T-helper 2 cell treated with Interferon-gamma antibody and Interleukin-4, amounts not matched to agents 5 μg/mL and 100 μg/mL, for 36 hours (primary cell): ENCODE results near the gene DBNDD1.

ENCODE experiments used
- DNase-seq: peaks from one replicate; pipeline ENCODE4 v3.0.0; 2021; ENCODE audit warnings: low spot score
- H3K27ac Mint-ChIP-seq: one replicate; pipeline ENCODE4 v1.8.0; 2021; ENCODE audit warnings: mild to moderate bottlenecking, mixed read lengths
- H3K27me3 Mint-ChIP-seq: one replicate; pipeline ENCODE4 v1.8.0; 2021; ENCODE audit warnings: low read depth, mixed read lengths
- H3K36me3 Mint-ChIP-seq: one replicate; pipeline ENCODE4 v1.8.0; 2021; ENCODE audit warnings: low read depth, mixed read lengths
- H3K4me1 Mint-ChIP-seq: one replicate; pipeline ENCODE4 v1.8.0; 2021; ENCODE audit warnings: low read depth, mixed read lengths
- H3K4me3 Mint-ChIP-seq: one replicate; pipeline ENCODE4 v1.8.0; 2022; ENCODE audit warnings: mild to moderate bottlenecking, moderate library complexity, mixed read lengths
- H3K9me3 Mint-ChIP-seq: one replicate; pipeline ENCODE4 v1.8.0; 2021; ENCODE audit warnings: mixed read lengths

DBNDD1 gene

DNA sequence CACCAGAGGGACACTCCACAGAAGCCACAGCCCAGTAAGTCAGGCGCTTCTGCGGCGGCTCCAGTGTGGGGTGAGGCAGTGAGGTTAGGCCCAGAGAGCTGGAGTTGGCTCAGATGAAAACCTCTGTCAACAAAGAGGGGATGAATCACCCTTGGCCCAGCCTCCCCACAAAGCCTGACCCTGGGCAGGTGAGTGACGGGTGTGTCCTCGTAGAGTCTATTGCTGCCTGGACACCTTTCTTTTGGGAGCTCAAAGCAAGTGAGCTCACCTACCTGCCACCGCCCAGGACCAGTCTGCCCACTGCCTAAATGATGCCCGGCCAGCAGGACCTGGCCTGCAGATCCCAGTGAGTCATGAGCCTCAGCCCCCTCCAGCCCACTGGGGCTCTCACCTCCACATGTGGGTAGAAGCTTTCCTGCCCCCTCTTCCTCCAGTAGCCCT, 24.9 kb upstream of the DBNDD1 start:
- Mint-ChIP-seq H3K9me3 (no peaks in the 10 kb centered on the region), H3K27ac (no peak overlapping the region), H3K27me3 (peaks cover 10% of the 10 kb centered on the region), H3K36me3 (no peaks in the 10 kb centered on the region), H3K4me3 (no peak overlapping the region), H3K4me1 (no peaks in the 10 kb centered on the region)
- no peak for DNase-seq

DNA sequence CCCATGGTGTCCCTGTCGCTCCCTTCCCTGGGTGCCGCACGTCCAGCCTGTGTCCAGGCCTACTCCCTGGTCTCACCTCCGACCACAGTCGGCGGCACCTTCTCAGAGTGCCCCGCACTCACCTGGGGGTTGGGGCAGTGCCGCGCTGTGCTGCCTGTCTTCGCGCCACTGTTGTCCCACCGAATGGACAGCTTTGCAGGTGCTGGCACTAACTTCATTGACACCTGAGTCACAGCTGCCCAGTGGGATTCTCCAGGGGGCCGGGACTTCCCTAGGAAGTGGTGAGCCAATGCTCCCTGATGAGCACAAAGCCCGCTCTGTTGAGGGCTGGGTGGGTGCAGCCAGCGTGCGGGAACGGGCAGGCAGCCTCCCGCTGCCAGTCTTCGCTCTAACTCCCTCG, 24.3 kb upstream of the DBNDD1 start:
- no peaks in the 10 kb centered on the region for H3K9me3 Mint-ChIP-seq
- no peak overlapping the region for H3K27ac Mint-ChIP-seq
- no peaks in the 10 kb centered on the region for H3K4me1 Mint-ChIP-seq
- DNase-seq = no peak
- H3K36me3 Mint-ChIP-seq = no peaks in the 10 kb centered on the region
- H3K4me3 Mint-ChIP-seq = no peak overlapping the region
- H3K27me3 Mint-ChIP-seq = peaks cover 5% of the 10 kb centered on the region

- no peak for DNase-seq
- Mint-ChIP-seq H3K27ac (no peak overlapping the region), H3K36me3 (no peaks in the 10 kb centered on the region), H3K4me1 (no peaks in the 10 kb centered on the region), H3K4me3 (no peak overlapping the region), H3K27me3 (peaks cover 5% of the 10 kb centered on the region), H3K9me3 (no peaks in the 10 kb centered on the region)
Observed at GRCh38 chr16:90042946-90043514, 23.8 kb upstream of the DBNDD1 start.

DNA sequence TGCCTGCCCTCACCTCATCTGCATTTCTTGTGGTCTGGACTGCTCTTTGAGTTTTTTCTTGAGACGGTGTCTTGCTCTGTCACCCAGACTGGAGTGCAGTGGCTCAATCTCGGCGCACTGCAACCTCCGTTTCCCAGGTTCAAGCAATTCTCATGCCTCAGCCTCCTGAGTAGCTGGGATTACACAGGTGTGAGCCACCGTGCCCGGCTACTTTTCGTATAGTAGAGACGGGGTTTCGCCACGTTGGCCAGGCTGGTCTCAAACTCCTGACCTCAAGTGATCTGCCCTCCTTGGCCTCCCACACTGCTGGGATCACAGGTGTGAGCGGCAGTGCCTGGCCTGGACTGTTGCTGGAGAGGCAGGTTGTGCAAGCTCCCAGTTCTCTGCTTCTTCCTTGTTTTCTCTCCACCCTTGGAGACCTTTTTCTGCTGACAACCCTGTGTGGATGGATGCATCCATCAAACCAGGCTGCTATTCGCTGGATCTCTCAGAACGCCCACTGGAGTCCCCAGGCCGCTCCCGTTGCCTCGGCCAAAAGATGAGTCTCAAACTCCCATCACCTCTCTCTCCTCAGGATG, 22.7 kb upstream of the DBNDD1 start:
- Mint-ChIP-seq H3K36me3 (no peaks in the 10 kb centered on the region), H3K9me3 (no peaks in the 10 kb centered on the region), H3K4me3 (no peak overlapping the region), H3K27me3 (peaks cover 5% of the 10 kb centered on the region), H3K4me1 (no peaks in the 10 kb centered on the region), H3K27ac (no peak overlapping the region)
- no peak for DNase-seq

DNA sequence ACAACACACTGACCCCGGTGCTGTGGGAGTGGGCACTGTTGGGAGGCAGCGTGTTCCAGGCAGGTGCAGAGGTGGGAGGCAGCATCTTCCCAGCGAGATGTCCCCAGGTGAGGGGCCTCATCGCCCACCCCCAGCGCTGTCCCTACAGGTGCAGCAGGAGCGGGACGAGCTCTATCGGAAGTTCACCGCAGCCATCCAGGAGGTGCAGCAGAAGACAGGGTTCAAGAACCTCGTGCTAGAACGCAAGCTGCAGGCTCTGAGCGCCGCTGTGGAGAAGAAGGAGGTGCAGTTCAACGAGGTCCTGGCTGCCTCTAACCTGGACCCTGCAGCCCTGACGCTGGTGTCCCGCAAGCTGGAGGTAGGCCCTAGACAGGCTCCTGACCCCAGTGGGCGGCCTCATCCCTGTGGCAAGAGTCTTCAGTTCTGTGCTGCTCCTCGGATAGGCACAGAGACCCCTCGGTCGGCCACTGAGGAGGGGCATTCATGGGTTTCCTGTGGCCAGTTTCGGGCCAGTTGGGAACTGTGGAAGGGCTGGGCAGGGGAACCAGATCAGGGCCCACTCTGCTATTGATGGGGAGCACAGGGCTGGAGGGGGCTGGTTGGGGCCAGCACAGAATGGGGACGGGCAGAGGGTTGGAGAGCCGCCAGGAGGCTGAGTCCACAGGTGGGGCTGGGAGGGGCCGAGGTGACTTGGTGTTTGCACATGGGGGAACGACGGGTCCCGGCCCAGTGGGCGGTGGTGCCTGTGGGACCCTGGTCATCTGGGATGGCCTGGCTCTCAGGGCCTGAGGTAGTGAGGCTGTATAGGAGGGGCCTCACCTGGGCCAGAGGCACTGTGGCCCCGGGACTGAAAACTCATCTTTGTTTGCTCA, 21.1 kb upstream of the DBNDD1 start:
- Mint-ChIP-seq H3K27ac (no peak overlapping the region), H3K4me3 (no peak overlapping the region), H3K4me1 (no peaks in the 10 kb centered on the region), H3K36me3 (no peaks in the 10 kb centered on the region), H3K9me3 (no peaks in the 10 kb centered on the region), H3K27me3 (no peaks in the 10 kb centered on the region)
- DNase-seq = no peak

DNA sequence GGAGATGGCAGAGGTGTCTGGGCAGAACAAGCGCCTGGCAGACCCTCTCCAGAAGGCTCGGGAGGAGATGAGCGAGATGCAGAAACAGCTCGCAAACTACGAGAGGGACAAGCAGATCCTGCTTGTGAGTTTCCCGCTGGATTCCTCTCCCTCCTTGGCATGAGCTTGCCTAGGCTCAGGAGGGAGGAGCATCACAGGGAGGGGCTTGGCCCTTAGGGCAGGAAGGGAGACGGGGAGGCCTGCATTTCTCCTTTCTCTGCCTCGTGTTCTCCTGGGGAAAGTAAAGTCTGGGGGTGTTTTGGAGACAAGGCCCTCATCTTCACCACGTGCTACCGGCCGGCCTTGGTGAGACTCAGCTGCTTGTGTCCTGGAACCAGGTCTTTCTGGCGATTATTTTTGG, 18.0 kb upstream of the DBNDD1 start:
- no peak overlapping the region for H3K27ac Mint-ChIP-seq
- H3K27me3 Mint-ChIP-seq = no peaks in the 10 kb centered on the region
- H3K9me3 Mint-ChIP-seq = no peaks in the 10 kb centered on the region
- DNase-seq = no peak
- H3K4me3 Mint-ChIP-seq = no peak overlapping the region
- H3K4me1 Mint-ChIP-seq = no peaks in the 10 kb centered on the region
- no peaks in the 10 kb centered on the region for H3K36me3 Mint-ChIP-seq

- DNase-seq = no peak
- Mint-ChIP-seq H3K27me3 (no peaks in the 10 kb centered on the region), H3K27ac (no peak overlapping the region), H3K36me3 (no peaks in the 10 kb centered on the region), H3K9me3 (peaks cover 8% of the 10 kb centered on the region), H3K4me3 (no peak overlapping the region), H3K4me1 (peaks cover 2% of the 10 kb centered on the region)
Observed at GRCh38 chr16:90035902-90036301, 16.6 kb upstream of the DBNDD1 start.

DNA sequence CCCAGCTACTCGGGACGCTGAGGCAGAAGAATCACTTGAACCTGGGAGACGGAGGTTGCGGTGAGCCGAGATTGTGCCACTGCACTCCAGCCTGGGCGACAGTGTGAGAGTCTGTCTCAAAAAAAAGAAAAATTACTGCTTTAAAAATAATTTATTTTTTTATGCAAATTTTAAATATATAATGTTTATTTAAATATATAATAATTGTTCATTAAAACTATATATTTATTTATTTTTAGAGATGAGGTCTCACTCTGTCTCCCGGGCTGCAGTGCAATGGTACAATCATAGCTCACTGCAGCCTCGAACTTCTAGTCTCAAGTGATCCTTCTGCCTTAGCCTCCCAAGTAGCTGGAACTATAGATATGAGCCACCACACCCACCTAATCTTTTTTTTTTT, 15.2 kb upstream of the DBNDD1 start:
- Mint-ChIP-seq H3K27ac (no peak overlapping the region), H3K4me1 (peaks cover 2% of the 10 kb centered on the region), H3K36me3 (no peaks in the 10 kb centered on the region), H3K4me3 (no peak overlapping the region), H3K27me3 (no peaks in the 10 kb centered on the region), H3K9me3 (peaks cover 8% of the 10 kb centered on the region)
- no peak for DNase-seq

DNA sequence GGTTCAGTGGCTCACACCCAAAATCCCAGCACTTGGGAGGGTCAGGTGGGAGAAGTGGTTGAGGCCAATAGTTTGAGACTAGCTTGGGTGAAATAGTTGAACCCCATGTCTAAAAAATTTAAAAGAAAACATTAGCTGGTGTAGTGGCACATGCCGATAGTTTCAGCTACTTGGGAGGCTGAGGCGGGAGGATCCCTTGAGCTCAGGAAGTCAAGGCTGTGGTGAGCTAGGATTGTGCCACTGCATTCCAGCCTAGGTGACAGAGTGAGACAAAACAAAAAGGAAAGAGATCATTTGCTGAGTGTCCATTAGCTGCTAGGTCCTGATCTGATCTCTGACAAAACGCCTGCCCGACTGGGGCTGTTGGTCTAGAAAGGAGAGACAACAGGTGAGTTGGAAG, 14.1 kb upstream of the DBNDD1 start:
- DNase-seq = no peak
- Mint-ChIP-seq H3K9me3 (peaks cover 8% of the 10 kb centered on the region), H3K4me1 (peaks cover 2% of the 10 kb centered on the region), H3K27ac (no peak overlapping the region), H3K27me3 (no peaks in the 10 kb centered on the region), H3K4me3 (no peak overlapping the region), H3K36me3 (no peaks in the 10 kb centered on the region)

DNA sequence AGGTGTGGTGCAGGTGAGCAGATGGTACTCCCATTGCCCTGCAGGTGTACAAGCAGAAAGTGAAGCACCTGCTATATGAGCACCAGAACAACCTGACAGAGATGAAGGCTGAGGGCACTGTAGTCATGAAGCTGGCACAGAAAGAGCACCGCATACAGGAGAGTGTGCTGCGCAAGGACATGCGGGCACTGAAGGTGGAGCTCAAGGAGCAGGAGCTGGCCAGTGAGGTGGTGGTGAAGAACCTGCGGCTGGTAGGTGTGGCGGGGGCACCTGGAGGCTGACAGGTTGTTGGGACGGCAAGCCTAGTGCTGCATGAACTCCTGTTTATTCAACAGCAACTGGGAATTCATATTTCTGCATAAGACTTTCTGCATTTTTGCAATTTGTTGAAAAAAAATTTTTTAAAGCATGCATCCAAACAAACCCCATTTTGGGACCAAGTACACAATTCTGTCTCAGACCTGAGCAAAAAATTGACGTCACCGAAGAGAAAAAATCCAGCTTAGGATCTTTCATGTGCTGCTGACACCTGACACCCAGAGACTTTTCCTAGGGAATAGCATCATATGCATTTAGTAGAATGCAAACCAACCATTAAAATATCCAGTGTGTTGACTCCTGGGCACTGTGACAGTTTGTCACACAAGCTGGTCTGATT, 13.5 kb upstream of the DBNDD1 start:
- no peak for DNase-seq
- Mint-ChIP-seq H3K9me3 (peaks cover 8% of the 10 kb centered on the region), H3K27ac (peak overlapping the region; percentile 75), H3K27me3 (no peaks in the 10 kb centered on the region), H3K4me3 (no peak overlapping the region), H3K36me3 (no peaks in the 10 kb centered on the region), H3K4me1 (peaks cover 2% of the 10 kb centered on the region)

DNA sequence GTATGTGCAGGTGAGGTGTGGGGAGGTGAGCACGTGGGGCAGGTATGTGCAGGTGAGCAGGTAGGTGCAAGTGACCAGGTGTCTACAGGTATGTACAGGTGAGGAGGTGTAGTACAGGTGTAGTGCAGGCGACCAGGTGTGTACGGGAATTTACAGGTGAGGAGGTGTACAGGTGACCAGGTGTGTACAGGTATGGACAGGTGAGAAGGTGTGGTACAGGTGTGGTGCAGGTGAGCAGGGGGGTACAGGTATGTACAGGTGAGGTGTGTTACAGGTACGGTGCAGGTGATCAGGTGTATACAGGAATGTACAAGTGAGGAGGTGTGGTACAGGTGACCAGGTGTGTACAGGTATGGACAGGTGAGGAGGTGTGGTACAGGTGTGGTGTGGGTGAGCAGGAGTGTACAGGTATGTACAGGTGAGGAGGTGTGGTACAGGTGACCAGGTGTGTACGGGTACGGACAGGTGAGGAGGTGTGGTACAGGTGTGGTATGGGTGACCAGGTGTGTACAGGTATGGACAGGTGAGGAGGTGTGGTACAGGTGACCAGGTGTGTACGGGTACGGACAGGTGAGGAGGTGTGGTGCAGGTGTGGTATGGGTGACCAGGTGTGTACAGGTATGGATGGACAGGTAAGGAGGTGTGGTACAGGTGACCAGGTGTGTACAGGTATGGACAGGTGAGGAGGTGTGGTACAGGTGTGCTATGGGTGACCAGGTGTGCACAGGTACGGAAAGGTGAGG, 12.8 kb upstream of the DBNDD1 start:
- no peak for DNase-seq
- Mint-ChIP-seq H3K27me3 (no peaks in the 10 kb centered on the region), H3K36me3 (no peaks in the 10 kb centered on the region), H3K27ac (peak overlapping the region; percentile 75), H3K4me1 (peaks cover 2% of the 10 kb centered on the region), H3K9me3 (peaks cover 8% of the 10 kb centered on the region), H3K4me3 (peak overlapping the region; percentile 15)

DNA sequence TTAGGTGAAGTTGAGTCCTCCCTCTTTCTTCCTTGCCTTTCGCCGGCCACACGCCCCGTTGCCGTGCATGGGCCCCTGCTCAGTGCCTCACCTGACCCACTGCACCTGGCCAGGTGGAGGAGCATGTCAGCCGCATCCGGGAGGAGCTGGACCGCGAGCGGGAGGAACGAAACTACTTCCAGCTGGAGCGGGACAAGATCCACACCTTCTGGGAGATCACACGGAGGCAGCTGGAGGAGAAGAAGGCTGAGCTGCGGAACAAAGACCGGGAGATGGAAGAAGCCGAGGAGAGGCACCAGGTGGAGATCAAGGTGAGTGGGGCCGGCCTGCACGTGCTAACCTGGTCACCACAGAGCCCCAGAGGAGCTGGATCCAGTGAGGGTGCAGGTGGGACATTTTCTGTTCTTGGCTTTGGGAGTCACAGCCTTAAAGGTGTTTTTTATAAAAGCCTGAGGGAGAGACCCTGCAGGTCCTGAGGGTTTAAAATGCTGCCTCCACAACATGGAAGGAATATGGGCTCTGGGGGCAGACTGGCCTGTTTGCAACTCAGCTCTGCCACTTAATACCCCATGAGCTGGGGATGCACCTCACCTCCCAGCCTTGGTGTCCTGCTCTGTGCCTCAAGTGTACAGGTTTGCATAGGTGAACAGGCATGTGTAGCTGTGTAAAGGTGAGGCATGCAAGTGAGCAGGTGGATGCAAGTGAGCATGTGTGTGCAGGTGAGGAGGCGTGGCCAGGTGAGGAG, 12.1 kb upstream of the DBNDD1 start:
- Mint-ChIP-seq H3K27ac (peak overlapping the region; percentile 26), H3K36me3 (no peaks in the 10 kb centered on the region), H3K9me3 (peaks cover 8% of the 10 kb centered on the region), H3K27me3 (no peaks in the 10 kb centered on the region), H3K4me1 (peaks cover 3% of the 10 kb centered on the region), H3K4me3 (no peak overlapping the region)
- DNase-seq = no peak

DNA sequence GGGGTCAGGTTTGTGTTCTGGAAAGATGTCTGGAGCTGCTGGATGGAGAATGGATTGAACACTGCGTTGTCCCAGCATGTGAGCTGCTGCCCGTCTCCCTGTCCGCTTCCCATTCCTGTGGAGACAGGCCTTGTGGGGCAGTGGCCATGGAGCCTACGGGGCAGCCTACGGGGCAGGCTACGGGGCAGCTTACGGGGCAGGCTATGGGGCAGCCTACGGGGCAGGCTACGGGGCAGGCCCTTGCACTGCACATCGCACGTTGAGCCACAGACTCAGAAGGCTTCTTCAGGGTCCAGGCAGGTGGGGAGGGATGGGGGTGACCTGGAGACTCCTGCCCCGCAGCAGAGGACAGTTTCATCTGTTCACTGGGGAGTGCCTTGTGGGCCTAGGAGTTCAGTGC, 9.7 kb upstream of the DBNDD1 start:
- H3K27me3 Mint-ChIP-seq = no peaks in the 10 kb centered on the region
- peaks cover 8% of the 10 kb centered on the region for H3K9me3 Mint-ChIP-seq
- H3K4me1 Mint-ChIP-seq = peaks cover 8% of the 10 kb centered on the region
- H3K4me3 Mint-ChIP-seq = no peak overlapping the region
- DNase-seq = no peak
- H3K27ac Mint-ChIP-seq = no peak overlapping the region
- no peaks in the 10 kb centered on the region for H3K36me3 Mint-ChIP-seq
